Measurements from ENCODE around the gene ETV4. TPM values are rescaled to one million over a fixed set of nuclear protein-coding genes. Genes with fewer than 3 reads are reported as not detected.

The ETV4 gene
- total and polyA plus RNA-seq, 2 of the 13 experiments (the other 11 are each of a cell fraction or from before 2014, with no cell fraction given), result 128 to 330 TPM

DNA sequence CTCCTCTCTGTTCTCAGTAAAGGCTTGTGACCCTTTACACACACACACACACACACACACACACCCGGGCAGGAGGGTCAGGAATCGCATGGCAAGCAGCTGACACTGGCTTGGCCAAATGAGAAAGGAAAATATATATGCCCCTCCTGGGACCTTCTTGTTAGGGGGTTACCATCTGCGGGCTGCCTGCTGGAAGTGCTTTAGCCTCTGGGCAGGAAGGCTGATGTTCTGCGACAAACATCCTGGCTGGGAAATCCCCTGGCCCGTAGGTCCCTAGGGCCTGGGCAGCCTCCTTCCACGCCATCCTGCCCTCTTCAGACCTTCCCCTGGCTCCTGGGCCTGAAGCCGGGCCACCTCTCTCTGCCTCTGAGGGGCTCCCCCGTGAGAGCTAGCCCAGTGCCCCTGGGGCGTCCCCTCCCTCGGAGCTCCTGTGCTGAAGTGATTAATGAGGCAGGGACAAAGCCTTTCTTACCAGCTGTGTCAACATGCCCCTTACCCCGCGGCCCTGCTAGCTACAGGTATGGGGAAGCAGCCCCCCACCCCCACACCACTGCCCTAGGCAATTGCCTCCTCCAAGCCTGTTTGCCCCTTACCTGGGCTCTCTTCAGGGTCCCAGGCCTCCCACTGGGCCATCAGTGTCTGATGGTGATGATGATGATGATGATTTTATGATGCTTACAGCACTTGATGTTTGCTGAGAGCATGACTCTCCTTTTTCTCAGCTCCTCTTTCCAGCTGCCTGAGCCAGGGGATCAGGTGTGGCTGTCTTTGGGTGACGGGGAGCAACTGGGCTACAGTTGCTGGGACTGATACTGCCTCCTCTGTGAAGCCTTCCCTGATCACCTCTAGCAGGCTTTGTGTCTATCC, 32.8 kb upstream of the ETV4 start (continued):
- TF ChIP-seq, protein P1, sequence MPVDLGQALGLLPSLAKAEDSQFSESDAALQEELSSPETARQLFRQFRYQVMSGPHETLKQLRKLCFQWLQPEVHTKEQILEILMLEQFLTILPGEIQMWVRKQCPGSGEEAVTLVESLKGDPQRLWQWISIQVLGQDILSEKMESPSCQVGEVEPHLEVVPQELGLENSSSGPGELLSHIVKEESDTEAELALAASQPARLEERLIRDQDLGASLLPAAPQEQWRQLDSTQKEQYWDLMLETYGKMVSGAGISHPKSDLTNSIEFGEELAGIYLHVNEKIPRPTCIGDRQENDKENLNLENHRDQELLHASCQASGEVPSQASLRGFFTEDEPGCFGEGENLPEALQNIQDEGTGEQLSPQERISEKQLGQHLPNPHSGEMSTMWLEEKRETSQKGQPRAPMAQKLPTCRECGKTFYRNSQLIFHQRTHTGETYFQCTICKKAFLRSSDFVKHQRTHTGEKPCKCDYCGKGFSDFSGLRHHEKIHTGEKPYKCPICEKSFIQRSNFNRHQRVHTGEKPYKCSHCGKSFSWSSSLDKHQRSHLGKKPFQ (CRISPR knock-in tag; IDR thresholded peaks at IDR 0.05; ENCODE audit: insufficient replicate concordance), result no peak
- TF ChIP-seq SP4 (CRISPR knock-in tag; IDR thresholded peaks at IDR 0.05) (peak; percentile 26), ZBTB38 (CRISPR knock-in tag; IDR thresholded peaks at IDR 0.05) (no peak), ARNTL (CRISPR knock-in tag; IDR thresholded peaks at IDR 0.05) (no peak), ZNF33B (CRISPR knock-in tag; IDR thresholded peaks at IDR 0.05) (no peak), ZNF652 (CRISPR knock-in tag; IDR thresholded peaks at IDR 0.05; ENCODE audit: borderline replicate concordance, low read depth) (no peak), MEF2D (CRISPR knock-in tag; IDR thresholded peaks at IDR 0.05) (no peak), GABPA (IDR thresholded peaks at IDR 0.05; ENCODE audit: low read depth, low read length) (no peak), GABPA (CRISPR knock-in tag; IDR thresholded peaks at IDR 0.05; ENCODE audit: low read depth) (no peak), CEBPB (IDR thresholded peaks at IDR 0.05; ENCODE audit: borderline replicate concordance, low read depth, low read length) (no peak), REXO4 (CRISPR knock-in tag; IDR thresholded peaks at IDR 0.05; ENCODE audit: borderline replicate concordance) (no peak), ZNF484 (CRISPR knock-in tag; IDR thresholded peaks at IDR 0.05; ENCODE audit: borderline replicate concordance, low read depth) (no peak), HNRNPH1 (optimal IDR thresholded peaks at IDR 0.05; ENCODE audit: low read depth, low read length) (no peak), ESRRA (CRISPR knock-in tag; IDR thresholded peaks at IDR 0.05; ENCODE audit: low read depth) (no peak), RXRA (CRISPR knock-in tag; IDR thresholded peaks at IDR 0.05) (no peak), ZNF121 (CRISPR knock-in tag; IDR thresholded peaks at IDR 0.05) (no peak), BCL3 (CRISPR knock-in tag; IDR thresholded peaks at IDR 0.05) (peak; percentile 77), DMAP1 (CRISPR knock-in tag; IDR thresholded peaks at IDR 0.05) (no peak), GPBP1L1 (CRISPR knock-in tag; IDR thresholded peaks at IDR 0.05) (no peak), POLR2AphosphoS5 (IDR thresholded peaks at IDR 0.05; ENCODE audit: low read depth, low read length) (no peak)
- TF ChIP-seq, protein P2, sequence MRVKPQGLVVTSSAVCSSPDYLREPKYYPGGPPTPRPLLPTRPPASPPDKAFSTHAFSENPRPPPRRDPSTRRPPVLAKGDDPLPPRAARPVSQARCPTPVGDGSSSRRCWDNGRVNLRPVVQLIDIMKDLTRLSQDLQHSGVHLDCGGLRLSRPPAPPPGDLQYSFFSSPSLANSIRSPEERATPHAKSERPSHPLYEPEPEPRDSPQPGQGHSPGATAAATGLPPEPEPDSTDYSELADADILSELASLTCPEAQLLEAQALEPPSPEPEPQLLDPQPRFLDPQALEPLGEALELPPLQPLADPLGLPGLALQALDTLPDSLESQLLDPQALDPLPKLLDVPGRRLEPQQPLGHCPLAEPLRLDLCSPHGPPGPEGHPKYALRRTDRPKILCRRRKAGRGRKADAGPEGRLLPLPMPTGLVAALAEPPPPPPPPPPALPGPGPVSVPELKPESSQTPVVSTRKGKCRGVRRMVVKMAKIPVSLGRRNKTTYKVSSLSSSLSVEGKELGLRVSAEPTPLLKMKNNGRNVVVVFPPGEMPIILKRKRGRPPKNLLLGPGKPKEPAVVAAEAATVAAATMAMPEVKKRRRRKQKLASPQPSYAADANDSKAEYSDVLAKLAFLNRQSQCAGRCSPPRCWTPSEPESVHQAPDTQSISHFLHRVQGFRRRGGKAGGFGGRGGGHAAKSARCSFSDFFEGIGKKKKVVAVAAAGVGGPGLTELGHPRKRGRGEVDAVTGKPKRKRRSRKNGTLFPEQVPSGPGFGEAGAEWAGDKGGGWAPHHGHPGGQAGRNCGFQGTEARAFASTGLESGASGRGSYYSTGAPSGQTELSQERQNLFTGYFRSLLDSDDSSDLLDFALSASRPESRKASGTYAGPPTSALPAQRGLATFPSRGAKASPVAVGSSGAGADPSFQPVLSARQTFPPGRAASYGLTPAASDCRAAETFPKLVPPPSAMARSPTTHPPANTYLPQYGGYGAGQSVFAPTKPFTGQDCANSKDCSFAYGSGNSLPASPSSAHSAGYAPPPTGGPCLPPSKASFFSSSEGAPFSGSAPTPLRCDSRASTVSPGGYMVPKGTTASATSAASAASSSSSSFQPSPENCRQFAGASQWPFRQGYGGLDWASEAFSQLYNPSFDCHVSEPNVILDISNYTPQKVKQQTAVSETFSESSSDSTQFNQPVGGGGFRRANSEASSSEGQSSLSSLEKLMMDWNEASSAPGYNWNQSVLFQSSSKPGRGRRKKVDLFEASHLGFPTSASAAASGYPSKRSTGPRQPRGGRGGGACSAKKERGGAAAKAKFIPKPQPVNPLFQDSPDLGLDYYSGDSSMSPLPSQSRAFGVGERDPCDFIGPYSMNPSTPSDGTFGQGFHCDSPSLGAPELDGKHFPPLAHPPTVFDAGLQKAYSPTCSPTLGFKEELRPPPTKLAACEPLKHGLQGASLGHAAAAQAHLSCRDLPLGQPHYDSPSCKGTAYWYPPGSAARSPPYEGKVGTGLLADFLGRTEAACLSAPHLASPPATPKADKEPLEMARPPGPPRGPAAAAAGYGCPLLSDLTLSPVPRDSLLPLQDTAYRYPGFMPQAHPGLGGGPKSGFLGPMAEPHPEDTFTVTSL (CRISPR knock-in tag; IDR thresholded peaks at IDR 0.05; ENCODE audit: borderline replicate concordance), result peak; percentile 30; the same call in 1 of the 2 replicates
